Astrocyte (in vitro differentiated cells and primary cell): ENCODE data around the gene CELF3.

Experiments used
- CTCF ChIP-seq: IDR thresholded peaks from 2 replicates; pipeline ENCODE4 v1.5.1; 2011; ENCODE audit warnings: low read depth, mild to moderate bottlenecking, inconsistent platforms, low read length, moderate library complexity; ENCODE audit not compliant: insufficient read depth
- EZH2 ChIP-seq: IDR thresholded peaks from 2 replicates; pipeline ENCODE4 v1.6.1; 2012; ENCODE audit warnings: mild to moderate bottlenecking, low read length, inconsistent platforms; ENCODE audit not compliant: insufficient read depth

GRCh38 chr1:151741516-151741915, 24.9 kb upstream of the CELF3 start:
- no peak for TF ChIP-seq CTCF
- TF ChIP-seq EZH2: no peak
